Upper lobe of left lung (tissue), 6 donors: Measurements from ENCODE around the gene SPP2. TPM values are rescaled to one million over a fixed set of nuclear protein-coding genes. Genes with fewer than 3 reads are reported as not detected.

Source experiments
- ATAC-seq, 2 donors: fragments of 200-7000 bp; cut with Tn5 transposase; one replicate each; pipeline ENCODE4 v1.9.1; 2022; ENCODE audit warnings: mild to moderate bottlenecking in 2 of 2, moderate library complexity in 2 of 2; ENCODE audit not compliant: low FRiP score in 2 of 2
- DNase-seq, 2 donors: peaks; one replicate each; pipeline ENCODE4 v3.0.0-alpha.2; 2019 to 2020
- H3K27ac ChIP-seq, 4 donors: fragments of 200-600 bp; sonication (generic); one replicate each; pipeline ENCODE4 v1.5.1; 2016 to 2019
- H3K27me3 ChIP-seq, 4 donors: fragments of 200-600 bp; sonication (generic); one replicate each; pipeline ENCODE4 v1.5.1; 2017 to 2019
- H3K36me3 ChIP-seq, 4 donors: fragments of 200-600 bp; sonication (generic); one replicate each; pipeline ENCODE4 v1.5.1; 2016 to 2019
- H3K4me1 ChIP-seq, 4 donors: fragments of 200-600 bp; sonication (generic); one replicate each; pipeline ENCODE4 v1.5.1; 2018 to 2019
- H3K4me3 ChIP-seq, 4 donors: fragments of 200-600 bp; sonication (generic); one replicate each; pipeline ENCODE4 v1.5.1; 2017 to 2019; ENCODE audit warnings: mild to moderate bottlenecking in 2 of 4, moderate library complexity in 1 of 4
- H3K9me3 ChIP-seq, 4 donors: fragments of 200-600 bp; sonication (generic); one replicate each; pipeline ENCODE4 v1.5.1; 2018 to 2019
- EP300 ChIP-seq, 4 donors: sonication (generic); formaldehyde crosslinking; IDR thresholded peaks; one replicate each; pipeline ENCODE4 v1.5.1; 2017; ENCODE audit warnings: antibody characterized with exemption in 4 of 4, control low read depth in 2 of 4
- POLR2A ChIP-seq, 4 donors: fragments of 450-650 bp; IDR thresholded peaks; one replicate each; pipeline ENCODE4 v1.5.1; 2016 to 2017; ENCODE audit warnings: antibody characterized with exemption in 4 of 4, mild to moderate bottlenecking in 2 of 4
- POLR2AphosphoS5 ChIP-seq, 2 donors: sonication (generic); formaldehyde crosslinking; IDR thresholded peaks; one replicate each; pipeline ENCODE4 v1.5.1; 2017; ENCODE audit warnings: antibody characterized with exemption in 2 of 2
- WGBS, 2 donors: methylation state at CpG; one replicate each; pipeline ENCODE4 v1.1.5; 2017 to 2018; 5-methylcytosine and 5-hydroxymethylcytosine counted together
- total RNA-seq, 6 donors: library from RNA; depleted of rRNA in 4 of 6; stranded (reverse); fragments of >200 nt in 4 of 6; gene quantifications; one replicate each; pipeline versions ENCODE4 v1.1.0 to v1.2.1, GENCODE V29; 2016 to 2021
- TF ChIP-seq, protein P1 (sequence below), 6 experiments: fragments of 450-650 bp in 4 of 6; fragments of 200-600 bp in 2 of 6; sonication (generic) in 2 of 6; IDR thresholded peaks; one replicate each; pipeline ENCODE4 v1.5.1; 2016 to 2019; ENCODE audit warnings: antibody characterized with exemption in 6 of 6
- donor health status: DM: no; HTN: no; CAD: no; lungs with moderate emphysema.
- donor health status: DM: no; HTN: yes; CAD: no; lungs with severe emphysema.

Gene SPP2
- total RNA-seq, 6 donors from 2014 or later, result not detected

DNA sequence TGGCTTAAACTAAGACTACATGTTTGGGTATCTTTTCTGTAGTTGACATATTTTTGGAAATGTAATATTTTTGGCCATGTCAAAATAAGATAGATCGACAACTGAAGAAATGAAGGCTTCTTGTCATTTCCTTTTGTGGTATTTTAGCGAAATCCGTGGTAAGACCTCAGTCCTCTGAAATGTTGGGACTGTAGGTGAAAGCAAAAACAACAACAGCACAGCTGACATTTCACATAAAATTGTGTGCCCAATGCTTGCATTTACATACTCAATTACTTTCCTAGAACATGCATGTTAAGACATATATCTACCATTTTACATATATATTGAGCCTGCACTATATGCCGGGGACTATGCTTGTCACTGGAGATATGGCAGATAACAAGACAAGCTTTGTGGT, 50.2 kb downstream of the SPP2 start:
- Histone ChIP-seq H3K27ac (no peak overlapping the region), H3K36me3 (no peaks in the 10 kb centered on the region), H3K4me1 (no peaks in the 10 kb centered on the region), H3K27me3 (no peaks in the 10 kb centered on the region), H3K9me3 (no peaks in the 10 kb centered on the region), H3K4me3 (no peak overlapping the region)
- WGBS, 2 donors, result 51 to 65% methylated on average over 4 of the region's 4 CpGs
- DNase-seq (no peak), ATAC-seq (no peak)
- no peak for TF ChIP-seq POLR2AphosphoS5 (IDR thresholded peaks at IDR 0.05)
- no peak for TF ChIP-seq POLR2A (IDR thresholded peaks at IDR 0.05)
- no peak for TF ChIP-seq EP300 (IDR thresholded peaks at IDR 0.05)
- TF ChIP-seq, protein P1, sequence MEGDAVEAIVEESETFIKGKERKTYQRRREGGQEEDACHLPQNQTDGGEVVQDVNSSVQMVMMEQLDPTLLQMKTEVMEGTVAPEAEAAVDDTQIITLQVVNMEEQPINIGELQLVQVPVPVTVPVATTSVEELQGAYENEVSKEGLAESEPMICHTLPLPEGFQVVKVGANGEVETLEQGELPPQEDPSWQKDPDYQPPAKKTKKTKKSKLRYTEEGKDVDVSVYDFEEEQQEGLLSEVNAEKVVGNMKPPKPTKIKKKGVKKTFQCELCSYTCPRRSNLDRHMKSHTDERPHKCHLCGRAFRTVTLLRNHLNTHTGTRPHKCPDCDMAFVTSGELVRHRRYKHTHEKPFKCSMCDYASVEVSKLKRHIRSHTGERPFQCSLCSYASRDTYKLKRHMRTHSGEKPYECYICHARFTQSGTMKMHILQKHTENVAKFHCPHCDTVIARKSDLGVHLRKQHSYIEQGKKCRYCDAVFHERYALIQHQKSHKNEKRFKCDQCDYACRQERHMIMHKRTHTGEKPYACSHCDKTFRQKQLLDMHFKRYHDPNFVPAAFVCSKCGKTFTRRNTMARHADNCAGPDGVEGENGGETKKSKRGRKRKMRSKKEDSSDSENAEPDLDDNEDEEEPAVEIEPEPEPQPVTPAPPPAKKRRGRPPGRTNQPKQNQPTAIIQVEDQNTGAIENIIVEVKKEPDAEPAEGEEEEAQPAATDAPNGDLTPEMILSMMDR (IDR thresholded peaks at IDR 0.05), result no peak

DNA sequence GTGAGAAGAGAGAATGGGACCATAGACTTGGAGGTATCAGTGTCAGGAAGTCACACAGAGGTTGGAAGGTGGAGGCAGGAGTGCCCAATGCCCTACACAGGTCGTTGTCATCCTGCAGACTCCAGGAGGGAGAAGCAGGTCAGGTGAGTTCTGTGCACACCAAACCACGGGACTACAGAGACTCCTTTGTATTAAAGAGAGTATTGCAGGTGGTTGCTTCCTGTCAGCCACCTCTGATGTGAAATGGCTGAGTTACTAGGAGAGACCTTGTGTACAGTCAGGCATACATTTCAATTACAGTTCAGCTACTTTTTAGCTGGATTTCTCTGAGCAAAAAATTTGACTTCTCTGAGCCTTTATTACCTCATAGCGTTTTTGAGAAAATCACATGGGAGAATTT, 51.6 kb downstream of the SPP2 start:
- WGBS, 2 donors, result 56 to 79% methylated on average over 3 of the region's 3 CpGs
- TF ChIP-seq POLR2A (IDR thresholded peaks at IDR 0.05) (no peak), POLR2AphosphoS5 (IDR thresholded peaks at IDR 0.05) (no peak), EP300 (IDR thresholded peaks at IDR 0.05) (no peak)
- TF ChIP-seq, protein P1 (IDR thresholded peaks at IDR 0.05), result no peak
- Histone ChIP-seq H3K27me3 (no peaks in the 10 kb centered on the region), H3K9me3 (no peaks in the 10 kb centered on the region), H3K4me3 (no peak overlapping the region), H3K4me1 (no peaks in the 10 kb centered on the region), H3K36me3 (no peaks in the 10 kb centered on the region), H3K27ac (no peak overlapping the region)
- ATAC-seq (peak in 1 of 2 donors; percentile 47), DNase-seq (no peak)

DNA sequence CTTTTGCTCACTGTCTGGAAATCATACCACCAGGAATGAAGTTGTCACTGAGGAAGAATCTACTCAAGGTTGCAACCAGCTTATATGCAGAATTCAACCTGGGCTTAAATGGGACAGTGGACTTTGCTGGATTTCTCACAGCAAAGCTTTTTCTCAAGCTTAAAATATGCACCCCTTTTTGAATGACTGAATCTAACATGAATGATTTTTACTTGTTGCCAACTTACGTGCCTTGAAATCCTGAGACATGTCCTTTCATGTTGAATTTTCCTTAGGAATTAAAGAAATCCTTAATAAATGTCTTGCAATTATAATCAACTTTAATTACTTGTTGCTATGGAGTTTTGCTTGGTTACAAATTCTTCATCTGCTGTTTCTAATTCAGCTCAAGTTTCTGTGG, 57.4 kb downstream of the SPP2 start:
- no peak overlapping the region for H3K4me3 ChIP-seq
- no peak for TF ChIP-seq POLR2AphosphoS5 (IDR thresholded peaks at IDR 0.05)
- no peak for TF ChIP-seq POLR2A (IDR thresholded peaks at IDR 0.05)
- TF ChIP-seq, protein P1 (IDR thresholded peaks at IDR 0.05), result no peak
- no peak for TF ChIP-seq EP300 (IDR thresholded peaks at IDR 0.05)
- H3K9me3 ChIP-seq, result no peaks in the 10 kb centered on the region
- WGBS, 2 donors, result 90 to 93% methylated on average over 1 of the region's 1 CpG
- no peak overlapping the region for H3K27ac ChIP-seq
- H3K27me3 ChIP-seq, result no peaks in the 10 kb centered on the region
- no peaks in the 10 kb centered on the region for H3K4me1 ChIP-seq
- ATAC-seq, result no peak
- no peaks in the 10 kb centered on the region for H3K36me3 ChIP-seq
- no peak for DNase-seq

DNA sequence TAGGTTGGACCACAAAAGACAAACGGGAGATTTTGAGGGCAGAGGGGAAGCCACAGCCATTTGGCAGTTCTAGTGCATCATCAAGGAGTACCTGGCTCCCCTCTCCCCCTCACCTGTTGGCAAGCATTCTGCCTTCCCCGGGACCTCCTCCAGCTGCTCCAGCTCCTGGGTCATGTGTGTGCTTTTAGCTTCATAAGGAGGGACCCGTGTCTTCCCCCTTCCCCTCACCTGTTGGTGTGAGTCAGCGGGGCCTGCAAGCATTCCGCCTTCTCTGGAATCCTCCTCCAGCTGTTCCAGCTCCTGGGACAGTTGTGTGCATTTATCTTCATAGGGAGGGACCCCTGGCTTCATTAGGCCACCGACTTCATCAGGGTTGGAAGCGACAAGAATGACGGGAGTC, 58.8 kb downstream of the SPP2 start:
- 90 to 95% methylated on average over 8 of the region's 8 CpGs for WGBS, 2 donors
- ATAC-seq, result no peak
- Histone ChIP-seq H3K9me3 (no peaks in the 10 kb centered on the region), H3K36me3 (no peaks in the 10 kb centered on the region), H3K27ac (no peak overlapping the region), H3K4me3 (no peak overlapping the region), H3K27me3 (no peaks in the 10 kb centered on the region), H3K4me1 (no peaks in the 10 kb centered on the region)
- TF ChIP-seq POLR2AphosphoS5 (IDR thresholded peaks at IDR 0.05) (no peak), POLR2A (IDR thresholded peaks at IDR 0.05) (no peak), EP300 (IDR thresholded peaks at IDR 0.05) (no peak)
- TF ChIP-seq, protein P1 (IDR thresholded peaks at IDR 0.05), result no peak
- DNase-seq, result no peak

DNA sequence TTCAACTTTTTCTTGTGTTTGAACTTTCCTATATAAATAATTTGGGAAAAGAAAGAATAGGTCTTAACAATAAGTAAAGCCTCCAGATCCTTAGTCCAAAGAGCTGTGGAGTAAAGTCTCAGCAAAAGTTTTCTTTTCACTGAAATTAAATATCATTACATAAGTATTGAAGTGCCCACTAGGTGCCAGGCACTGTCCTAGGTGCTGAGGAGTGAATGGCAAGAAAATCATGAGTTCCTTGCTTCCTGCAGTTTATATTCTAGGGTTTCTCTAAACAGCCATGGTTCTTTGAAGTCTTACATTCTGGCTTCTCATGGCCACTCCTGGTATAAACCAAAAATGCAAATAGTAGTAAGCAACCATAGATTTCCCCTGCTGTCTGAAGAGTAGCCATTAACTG, 59.7 kb downstream of the SPP2 start:
- Histone ChIP-seq H3K9me3 (no peaks in the 10 kb centered on the region), H3K36me3 (no peaks in the 10 kb centered on the region), H3K27ac (no peak overlapping the region), H3K27me3 (no peaks in the 10 kb centered on the region), H3K4me1 (no peaks in the 10 kb centered on the region), H3K4me3 (no peak overlapping the region)
- DNase-seq (no peak), ATAC-seq (no peak)
- TF ChIP-seq POLR2AphosphoS5 (IDR thresholded peaks at IDR 0.05) (no peak), POLR2A (IDR thresholded peaks at IDR 0.05) (no peak), EP300 (IDR thresholded peaks at IDR 0.05) (no peak)
- TF ChIP-seq, protein P1 (IDR thresholded peaks at IDR 0.05), result no peak
